ENCODE results near the gene CNPY1.

- TF ChIP-seq CTCF (IDR thresholded peaks at IDR 0.05) (no peak), EZH2 (IDR thresholded peaks at IDR 0.05; ENCODE audit: borderline replicate concordance, insufficient read depth, low read depth, low read length, poor library complexity, severe bottlenecking) (no peak)
These were observed 37.9 kb upstream of the CNPY1 start for GRCh38 chr7:155584261-155584660.
